Transverse colon (tissue), 3 donors: ENCODE data around the gene PDE4D.

Experiments used
- CTCF ChIP-seq, 5 experiments: fragments of 200-600 bp in 3 of 5; fragments of 450-650 bp in 2 of 5; sonication (generic) in 3 of 5; IDR thresholded peaks; 1 replicate in 2 of 5; 2 replicates in 3 of 5; pipeline ENCODE4 v1.5.1; 2016 to 2017; ENCODE audit warnings: antibody characterized with exemption in 5 of 5, inconsistent platforms in 3 of 5, mild to moderate bottlenecking in 2 of 5, moderate library complexity in 1 of 5
- POLR2A ChIP-seq: fragments of 450-650 bp; IDR thresholded peaks from one replicate; pipeline ENCODE4 v1.6.1; 2016; ENCODE audit warnings: antibody characterized with exemption, mild to moderate bottlenecking, moderate library complexity

GRCh38 chr5:59238126-59238902 lies 655.2 kb downstream of the PDE4D start:
- no peak for TF ChIP-seq CTCF (IDR thresholded peaks at IDR 0.05)
- TF ChIP-seq POLR2A: no peak
